Thoracic aorta (tissue), 2 donors: ENCODE results near the gene OCA2. TPM values are rescaled to one million over a fixed set of nuclear protein-coding genes. Genes with fewer than 3 reads are reported as not detected.

ENCODE experiments used
- ATAC-seq: fragments of 150-250 bp; one replicate; pipeline ENCODE4 v1.8.0; 2017; ENCODE audit warnings: low read depth; ENCODE audit not compliant: insufficient number of reproducible peaks, low FRiP score
- DNase-seq: peaks from one replicate; pipeline ENCODE4 v3.0.0-alpha.2; 2020; ENCODE audit warnings: low spot score
- H3K27ac ChIP-seq, 2 donors: fragments of 200-600 bp; sonication (generic); 1 replicate in 1 of 2; 2 replicates in 1 of 2; pipeline ENCODE4 v1.5.1; 2016; ENCODE audit warnings: mild to moderate bottlenecking in 2 of 2, moderate library complexity in 2 of 2
- H3K27me3 ChIP-seq: fragments of 200-600 bp; sonication (generic); replicated peaks from 2 replicates; pipeline ENCODE4 v1.6.0; 2016; ENCODE audit warnings: mild to moderate bottlenecking; ENCODE audit not compliant: insufficient read depth
- H3K36me3 ChIP-seq: fragments of 200-600 bp; sonication (generic); one replicate; pipeline ENCODE4 v1.5.1; 2016
- H3K4me1 ChIP-seq, 2 donors: fragments of 200-600 bp; sonication (generic); 1 replicate in 1 of 2; 2 replicates in 1 of 2; pipeline versions ENCODE4 v1.5.1 to v1.6.0; 2016; ENCODE audit warnings: low read depth in 2 of 2, mild to moderate bottlenecking in 1 of 2; ENCODE audit not compliant: control insufficient read depth in 1 of 2
- H3K4me3 ChIP-seq: fragments of 200-600 bp; sonication (generic); 2 replicates; pipeline ENCODE4 v1.5.1; 2016; ENCODE audit warnings: mild to moderate bottlenecking
- H3K9me3 ChIP-seq: fragments of 200-600 bp; sonication (generic); 2 replicates; pipeline ENCODE4 v1.5.1; 2016
- total RNA-seq, 2 donors: library from RNA; depleted of rRNA; stranded (reverse); fragments of >200 nt; gene quantifications; one replicate each; pipeline versions ENCODE4 v1.1.0 to v1.2.3, GENCODE V29; 2016
- TF ChIP-seq, protein P1 (sequence below): fragments of 200-600 bp; sonication (generic); IDR thresholded peaks from one replicate; pipeline ENCODE4 v1.5.1; 2019; ENCODE audit warnings: antibody characterized with exemption

OCA2 gene
- total RNA-seq, 2 donors from 2014 or later = 8.0 to 14.8 TPM

DNA sequence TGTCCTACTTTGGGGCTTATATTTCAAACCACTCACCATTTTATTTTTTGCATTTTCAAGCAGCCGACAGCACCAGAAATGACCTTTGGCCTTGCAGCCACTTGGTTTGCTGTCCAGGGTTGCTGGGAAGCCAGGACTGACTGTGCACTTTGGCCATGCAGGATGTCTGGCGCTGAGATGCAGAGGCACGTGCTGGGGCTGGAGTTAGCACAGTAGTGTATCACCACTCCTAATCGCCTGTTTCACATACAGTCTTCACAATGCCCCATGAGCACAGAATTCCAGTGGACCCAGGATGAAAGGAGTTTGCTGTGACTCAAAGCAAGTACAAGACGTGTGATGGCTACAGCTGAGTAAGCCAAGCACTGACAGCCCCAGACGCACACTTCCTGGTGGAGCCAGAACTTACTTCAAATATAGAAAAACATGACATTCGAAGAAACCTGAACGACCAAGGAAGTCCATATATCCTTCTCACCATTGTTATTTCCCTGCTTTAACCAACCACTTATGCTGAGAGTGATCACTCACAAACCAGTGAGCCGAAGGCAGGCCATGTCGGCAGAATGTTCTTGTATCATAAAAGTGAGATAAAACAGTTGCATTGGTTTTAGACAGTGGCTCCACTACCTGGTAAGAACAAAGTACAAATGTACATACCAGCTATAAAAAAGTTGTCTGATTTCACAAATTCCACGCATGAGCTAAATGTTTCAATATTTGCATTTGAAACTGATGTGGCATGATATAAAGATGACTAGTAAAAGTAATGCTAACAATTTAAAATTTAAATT lies 16.0 kb downstream of the OCA2 start:
- Histone ChIP-seq H3K36me3 (no peaks in the 10 kb centered on the region), H3K4me3 (no peak overlapping the region), H3K4me1 (peaks cover 0 to 15% of the 10 kb centered on the region in 2 donors), H3K27me3 (no peaks in the 10 kb centered on the region), H3K27ac (no peak overlapping the region), H3K9me3 (no peaks in the 10 kb centered on the region)
- DNase-seq (no peak), ATAC-seq (no peak)
- TF ChIP-seq, protein P1, sequence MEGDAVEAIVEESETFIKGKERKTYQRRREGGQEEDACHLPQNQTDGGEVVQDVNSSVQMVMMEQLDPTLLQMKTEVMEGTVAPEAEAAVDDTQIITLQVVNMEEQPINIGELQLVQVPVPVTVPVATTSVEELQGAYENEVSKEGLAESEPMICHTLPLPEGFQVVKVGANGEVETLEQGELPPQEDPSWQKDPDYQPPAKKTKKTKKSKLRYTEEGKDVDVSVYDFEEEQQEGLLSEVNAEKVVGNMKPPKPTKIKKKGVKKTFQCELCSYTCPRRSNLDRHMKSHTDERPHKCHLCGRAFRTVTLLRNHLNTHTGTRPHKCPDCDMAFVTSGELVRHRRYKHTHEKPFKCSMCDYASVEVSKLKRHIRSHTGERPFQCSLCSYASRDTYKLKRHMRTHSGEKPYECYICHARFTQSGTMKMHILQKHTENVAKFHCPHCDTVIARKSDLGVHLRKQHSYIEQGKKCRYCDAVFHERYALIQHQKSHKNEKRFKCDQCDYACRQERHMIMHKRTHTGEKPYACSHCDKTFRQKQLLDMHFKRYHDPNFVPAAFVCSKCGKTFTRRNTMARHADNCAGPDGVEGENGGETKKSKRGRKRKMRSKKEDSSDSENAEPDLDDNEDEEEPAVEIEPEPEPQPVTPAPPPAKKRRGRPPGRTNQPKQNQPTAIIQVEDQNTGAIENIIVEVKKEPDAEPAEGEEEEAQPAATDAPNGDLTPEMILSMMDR = no peak

DNA sequence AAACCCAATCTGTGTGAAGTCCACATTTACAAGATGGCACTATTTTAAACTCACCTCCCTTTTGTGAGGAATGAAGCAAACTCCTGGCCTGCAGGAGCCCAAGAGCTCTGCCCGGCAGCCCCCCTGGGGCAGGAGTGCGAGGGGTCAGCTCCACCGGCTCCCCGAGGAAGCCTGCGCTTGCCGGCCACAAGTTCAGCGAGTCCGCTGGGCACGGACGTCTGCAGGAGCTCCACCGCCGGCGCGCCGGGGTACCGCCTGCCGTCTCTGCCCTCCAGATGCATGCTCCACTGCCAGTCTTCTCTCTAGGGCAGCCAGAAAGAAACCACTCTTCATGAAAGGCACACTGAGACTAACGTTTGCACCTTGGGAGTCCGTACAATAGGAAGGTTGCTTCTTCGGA lies 17.5 kb downstream of the OCA2 start:
- DNase-seq = no peak
- no peak overlapping the region for H3K4me3 ChIP-seq
- H3K27me3 ChIP-seq = no peaks in the 10 kb centered on the region
- H3K9me3 ChIP-seq = no peaks in the 10 kb centered on the region
- no peak overlapping the region for H3K27ac ChIP-seq
- no peaks in the 10 kb centered on the region for H3K36me3 ChIP-seq
- TF ChIP-seq, protein P1 = no peak
- ATAC-seq = no peak
- peaks cover 0 to 15% of the 10 kb centered on the region in 2 donors for H3K4me1 ChIP-seq

DNA sequence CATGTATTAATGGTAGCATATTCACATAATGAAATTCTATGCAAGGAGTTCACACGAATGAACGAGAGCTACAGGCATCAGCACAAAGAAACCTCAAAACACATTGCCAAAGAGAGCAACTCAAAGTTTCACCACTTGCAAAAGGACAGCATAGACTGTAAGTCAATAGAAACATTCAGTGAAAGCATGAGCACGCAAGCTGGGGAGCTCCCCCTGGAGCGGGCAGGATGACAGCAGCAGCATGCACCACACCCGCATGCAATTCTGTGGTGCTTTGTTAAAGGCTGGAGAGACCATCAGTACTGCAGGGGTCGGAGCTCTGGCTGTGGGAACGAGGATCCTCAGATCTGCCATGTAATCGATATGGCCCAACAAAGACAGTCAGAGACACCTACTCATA lies 18.7 kb downstream of the OCA2 start:
- Histone ChIP-seq H3K4me1 (peaks cover 0 to 3% of the 10 kb centered on the region in 2 donors), H3K36me3 (no peaks in the 10 kb centered on the region), H3K4me3 (no peak overlapping the region), H3K27me3 (no peaks in the 10 kb centered on the region), H3K27ac (no peak overlapping the region), H3K9me3 (no peaks in the 10 kb centered on the region)
- ATAC-seq (no peak), DNase-seq (no peak)
- TF ChIP-seq, protein P1 = no peak

DNA sequence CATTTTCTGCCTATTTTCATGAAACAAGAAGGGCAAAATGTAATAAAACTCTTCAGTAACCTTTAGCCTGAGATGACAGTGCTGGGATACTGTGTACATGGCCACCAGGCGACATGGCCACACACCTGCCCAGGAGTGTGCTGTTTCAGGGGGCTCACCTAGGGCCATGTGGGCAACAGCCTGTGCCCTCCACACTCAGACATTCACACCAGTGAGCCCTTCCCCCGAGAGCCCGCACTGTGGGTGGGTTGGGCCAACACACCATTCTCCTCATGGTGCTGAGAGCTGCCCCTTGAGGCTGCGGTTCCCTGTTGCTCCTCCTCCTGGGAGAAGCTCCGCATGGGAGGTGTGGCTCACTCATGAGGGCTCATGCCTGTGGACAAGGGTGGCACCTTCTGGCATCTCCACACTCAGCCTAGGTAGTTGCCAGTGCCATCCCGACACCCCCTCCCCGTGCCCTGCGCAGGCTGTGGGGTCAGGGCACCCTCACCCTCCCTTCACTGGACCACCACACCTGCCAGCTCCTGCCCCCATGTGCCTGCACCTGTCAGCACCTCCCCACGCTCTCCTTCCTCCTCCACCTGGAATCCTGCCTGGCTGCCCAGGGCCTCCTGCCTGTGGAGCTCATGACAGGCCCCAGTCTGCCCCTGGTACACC lies 19.7 kb downstream of the OCA2 start:
- no peak for ATAC-seq

DNA sequence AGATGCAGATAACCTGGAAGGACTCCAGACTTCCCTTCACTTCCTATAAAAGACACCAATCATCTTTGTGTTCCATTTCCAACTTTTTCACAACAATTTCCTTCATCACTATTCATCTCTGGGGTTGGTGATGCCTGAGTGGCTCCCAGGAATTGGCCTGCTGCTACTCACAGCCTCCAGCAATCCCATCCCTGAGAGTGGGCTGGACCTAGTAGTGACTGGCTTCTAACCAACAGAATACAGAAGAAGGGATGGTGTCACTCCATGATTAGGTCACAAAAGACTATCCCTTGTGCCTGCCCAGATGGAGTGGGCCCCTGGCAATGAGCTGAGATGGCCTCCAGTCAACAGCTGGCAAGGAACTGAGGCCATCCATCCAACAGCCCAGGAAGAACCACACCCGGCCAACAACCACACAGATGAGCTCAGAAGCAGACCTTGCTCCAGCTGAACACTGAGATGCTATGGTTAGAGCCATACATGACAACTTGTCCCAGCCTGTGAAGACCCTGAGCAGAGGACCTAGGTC lies 20.9 kb downstream of the OCA2 start:
- H3K9me3 ChIP-seq = no peaks in the 10 kb centered on the region
- H3K36me3 ChIP-seq = no peaks in the 10 kb centered on the region
- DNase-seq (no peak), ATAC-seq (no peak)
- H3K4me3 ChIP-seq = no peak overlapping the region
- no peaks in the 10 kb centered on the region for H3K27me3 ChIP-seq
- no peak overlapping the region for H3K27ac ChIP-seq
- no peaks in the 10 kb centered on the region for H3K4me1 ChIP-seq
- TF ChIP-seq, protein P1 = no peak

More for the DNA sequence above, 19.7 kb downstream of the OCA2 start:
- DNase-seq = no peak
- H3K36me3 ChIP-seq = no peaks in the 10 kb centered on the region
- H3K27ac ChIP-seq = no peak overlapping the region
- no peaks in the 10 kb centered on the region for H3K4me1 ChIP-seq
- H3K9me3 ChIP-seq = no peaks in the 10 kb centered on the region
- TF ChIP-seq, protein P1 = no peak
- no peaks in the 10 kb centered on the region for H3K27me3 ChIP-seq
- H3K4me3 ChIP-seq = no peak overlapping the region
